ENCODE data around the gene CLSTN2. TPM values are rescaled to one million over a fixed set of nuclear protein-coding genes. Genes with fewer than 3 reads are reported as not detected.

CLSTN2 gene
- total RNA-seq, 4 donors from 2014 or later = 13.4 to 21.3 (median 19.4) TPM

DNA sequence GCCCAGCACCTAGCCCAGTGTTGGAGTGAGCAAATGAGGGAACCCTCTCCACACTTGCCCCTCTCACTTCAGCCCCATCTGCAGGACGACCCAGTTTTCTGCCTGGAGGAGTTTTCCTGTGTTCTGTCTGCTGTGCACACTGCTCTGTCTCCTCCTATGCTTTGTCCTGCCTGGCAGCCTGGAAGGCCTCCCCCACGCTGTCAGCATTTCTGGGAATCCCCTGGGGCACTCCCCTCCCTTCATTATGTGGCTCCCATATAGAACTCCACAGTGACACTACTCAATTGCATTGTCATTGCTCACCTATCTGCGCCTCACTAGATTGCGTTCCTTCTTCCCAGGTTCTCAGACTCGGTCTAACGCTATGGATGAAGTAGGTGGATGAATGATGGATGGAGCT, 13.9 kb downstream of the CLSTN2 start:
- peaks cover 0 to 10% (median 0%) of the 10 kb centered on the region in 4 donors for H3K9me3 ChIP-seq
- no peak for DNase-seq (ENCODE audit: low spot score in 2 of 2)
- H3K4me1 ChIP-seq = no peaks in the 10 kb centered on the region
- no peaks in the 10 kb centered on the region for H3K36me3 ChIP-seq
- no peaks in the 10 kb centered on the region for H3K27me3 ChIP-seq
- TF ChIP-seq POLR2A (IDR thresholded peaks at IDR 0.05) (no peak), EP300 (IDR thresholded peaks at IDR 0.05) (no peak)
- TF ChIP-seq, protein P1, sequence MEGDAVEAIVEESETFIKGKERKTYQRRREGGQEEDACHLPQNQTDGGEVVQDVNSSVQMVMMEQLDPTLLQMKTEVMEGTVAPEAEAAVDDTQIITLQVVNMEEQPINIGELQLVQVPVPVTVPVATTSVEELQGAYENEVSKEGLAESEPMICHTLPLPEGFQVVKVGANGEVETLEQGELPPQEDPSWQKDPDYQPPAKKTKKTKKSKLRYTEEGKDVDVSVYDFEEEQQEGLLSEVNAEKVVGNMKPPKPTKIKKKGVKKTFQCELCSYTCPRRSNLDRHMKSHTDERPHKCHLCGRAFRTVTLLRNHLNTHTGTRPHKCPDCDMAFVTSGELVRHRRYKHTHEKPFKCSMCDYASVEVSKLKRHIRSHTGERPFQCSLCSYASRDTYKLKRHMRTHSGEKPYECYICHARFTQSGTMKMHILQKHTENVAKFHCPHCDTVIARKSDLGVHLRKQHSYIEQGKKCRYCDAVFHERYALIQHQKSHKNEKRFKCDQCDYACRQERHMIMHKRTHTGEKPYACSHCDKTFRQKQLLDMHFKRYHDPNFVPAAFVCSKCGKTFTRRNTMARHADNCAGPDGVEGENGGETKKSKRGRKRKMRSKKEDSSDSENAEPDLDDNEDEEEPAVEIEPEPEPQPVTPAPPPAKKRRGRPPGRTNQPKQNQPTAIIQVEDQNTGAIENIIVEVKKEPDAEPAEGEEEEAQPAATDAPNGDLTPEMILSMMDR (IDR thresholded peaks at IDR 0.05) = no peak
- H3K27ac ChIP-seq = no peak overlapping the region
- H3K4me3 ChIP-seq = no peak overlapping the region
- WGBS, 2 donors = 80 to 91% methylated on average over 6 of the region's 6 CpGs

DNA sequence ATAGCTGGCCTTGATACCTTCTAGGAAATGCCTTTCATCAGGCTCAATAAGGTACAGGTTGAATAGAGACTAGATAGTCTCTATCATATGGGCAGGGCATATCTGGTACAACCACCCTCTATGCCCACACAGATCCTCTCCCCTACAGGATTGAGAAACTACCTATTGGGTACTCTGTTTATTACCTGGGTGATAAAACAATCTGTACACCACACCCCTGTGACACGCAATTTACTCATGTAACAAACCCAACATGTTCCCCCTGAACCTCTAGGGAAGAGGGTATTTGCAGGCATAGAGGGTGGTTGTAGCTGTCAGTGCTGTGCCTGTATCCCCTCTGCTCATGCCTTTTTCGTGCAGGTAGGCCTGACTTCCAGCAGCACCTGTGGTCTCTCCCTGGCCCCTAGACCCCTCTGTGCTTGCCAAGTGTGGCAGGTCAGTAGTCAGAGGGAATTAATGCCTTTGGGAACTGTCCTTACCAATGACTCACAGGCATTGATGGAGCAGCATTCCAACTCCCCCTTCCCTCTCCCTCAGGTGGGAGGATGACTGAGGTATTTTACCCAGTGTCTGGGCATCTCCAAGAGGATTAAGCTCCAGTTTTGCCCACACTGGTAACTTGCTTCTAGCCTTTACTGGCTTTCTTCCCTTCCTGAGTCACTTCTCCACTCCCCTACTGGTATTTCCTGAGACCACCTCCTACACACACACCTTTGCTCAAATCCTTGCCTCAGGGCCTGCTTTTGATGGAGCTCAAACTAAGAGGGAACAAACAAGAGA, 18.3 kb downstream of the CLSTN2 start:
- DNase-seq (ENCODE audit: low spot score in 2 of 2) = no peak
- Histone ChIP-seq H3K27ac (no peak overlapping the region), H3K36me3 (no peaks in the 10 kb centered on the region), H3K4me1 (no peaks in the 10 kb centered on the region), H3K9me3 (no peaks in the 10 kb centered on the region), H3K27me3 (no peaks in the 10 kb centered on the region), H3K4me3 (no peak overlapping the region)
- WGBS, 2 donors = 49 to 88% methylated on average over 2 of the region's 2 CpGs
- no peak for TF ChIP-seq EP300 (IDR thresholded peaks at IDR 0.05)

DNA sequence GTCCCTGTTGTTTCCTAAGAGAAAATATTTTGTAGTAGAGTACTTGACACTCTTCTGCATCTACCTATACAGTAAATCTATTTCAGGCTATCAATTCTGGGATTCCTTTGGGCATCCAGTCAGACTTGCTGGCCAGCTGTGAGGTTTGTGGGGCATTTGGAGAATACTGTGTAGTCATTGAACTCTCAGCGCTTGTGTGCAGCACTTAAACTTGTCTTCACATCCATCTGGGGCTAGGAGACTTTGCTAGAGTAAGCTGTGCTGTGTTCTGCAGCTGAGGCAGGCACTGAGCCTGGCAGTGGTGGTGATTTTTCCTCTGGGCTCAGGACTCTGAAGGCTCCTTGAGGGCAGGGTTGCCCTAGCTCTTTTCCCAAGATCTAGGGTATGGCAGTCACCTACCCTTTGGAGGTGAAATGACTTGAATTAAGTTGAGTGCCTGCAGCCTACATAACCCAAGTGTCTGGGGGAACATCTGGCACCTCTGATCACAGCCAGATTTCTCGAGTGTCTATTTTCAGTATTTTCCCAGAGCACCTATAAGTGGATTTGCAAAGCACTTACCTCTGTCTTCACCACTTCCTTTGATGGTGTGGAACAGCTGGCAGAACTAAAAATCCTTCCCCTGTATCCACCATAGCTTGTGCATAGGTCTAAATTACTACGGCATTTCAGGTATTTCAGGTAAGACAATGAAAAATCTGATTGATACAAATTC, 19.3 kb downstream of the CLSTN2 start:
- Histone ChIP-seq H3K27ac (no peak overlapping the region), H3K4me3 (no peak overlapping the region), H3K4me1 (no peaks in the 10 kb centered on the region), H3K9me3 (no peaks in the 10 kb centered on the region), H3K36me3 (no peaks in the 10 kb centered on the region), H3K27me3 (no peaks in the 10 kb centered on the region)
- no peak for DNase-seq (ENCODE audit: low spot score in 2 of 2)
- 78 to 90% methylated on average over 3 of the region's 3 CpGs for WGBS, 2 donors
- TF ChIP-seq POLR2A (IDR thresholded peaks at IDR 0.05) = no peak
- no peak for TF ChIP-seq EP300 (IDR thresholded peaks at IDR 0.05)
- TF ChIP-seq, protein P1 (IDR thresholded peaks at IDR 0.05) = no peak

DNA sequence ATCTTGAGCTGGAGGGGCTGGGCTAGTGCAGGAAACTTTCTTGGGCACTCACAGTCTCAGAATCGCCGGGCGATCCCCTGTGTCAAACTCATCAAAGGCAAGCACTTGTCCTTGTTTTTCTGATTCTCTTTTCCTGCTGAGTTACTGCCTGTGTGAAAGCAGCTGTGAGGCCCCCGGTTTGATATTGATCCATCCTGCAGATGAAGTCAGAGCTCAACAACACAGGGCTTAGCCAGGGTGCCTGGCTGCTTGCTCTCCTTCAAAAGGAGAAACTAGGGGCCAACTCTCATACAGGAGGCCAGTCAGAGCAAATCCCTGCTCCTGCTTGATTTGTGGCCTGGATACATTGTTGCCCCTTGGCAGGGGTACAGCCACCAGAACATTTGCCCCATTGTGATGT, 22.9 kb downstream of the CLSTN2 start:
- Histone ChIP-seq H3K36me3 (no peaks in the 10 kb centered on the region), H3K4me3 (no peak overlapping the region), H3K9me3 (no peaks in the 10 kb centered on the region), H3K27me3 (no peaks in the 10 kb centered on the region), H3K4me1 (no peaks in the 10 kb centered on the region), H3K27ac (no peak overlapping the region)
- no peak for DNase-seq (ENCODE audit: low spot score in 2 of 2)
- TF ChIP-seq, protein P1 (IDR thresholded peaks at IDR 0.05) = no peak
- no peak for TF ChIP-seq EP300 (IDR thresholded peaks at IDR 0.05)
- TF ChIP-seq POLR2A (IDR thresholded peaks at IDR 0.05) = no peak
- WGBS, 2 donors = 76 to 80% methylated on average over 4 of the region's 4 CpGs

DNA sequence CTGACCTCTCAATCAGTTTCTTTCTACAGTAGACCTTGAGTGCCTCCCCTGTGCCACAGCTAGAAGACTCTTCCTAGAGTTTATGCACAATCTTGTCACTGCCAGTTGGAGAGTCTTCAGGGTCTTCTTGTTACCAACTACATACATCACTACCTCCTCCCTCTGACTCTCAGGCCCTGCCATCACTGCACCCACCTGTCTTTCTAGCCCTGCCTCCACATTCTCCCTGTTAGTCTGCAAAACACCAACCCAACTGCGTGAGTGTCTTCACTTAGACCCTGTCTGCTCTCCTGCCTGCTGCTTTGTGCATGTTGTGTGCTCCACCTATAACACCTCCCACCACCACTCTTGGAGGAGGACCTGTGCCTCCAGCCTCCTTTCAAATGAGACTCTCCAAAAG, 34.4 kb downstream of the CLSTN2 start:
- 90 to 91% methylated on average over 1 of the region's 1 CpG for WGBS, 2 donors
- Histone ChIP-seq H3K27ac (no peak overlapping the region), H3K4me3 (no peak overlapping the region), H3K36me3 (no peaks in the 10 kb centered on the region), H3K27me3 (no peaks in the 10 kb centered on the region), H3K4me1 (no peaks in the 10 kb centered on the region), H3K9me3 (no peaks in the 10 kb centered on the region)
- TF ChIP-seq, protein P1 (IDR thresholded peaks at IDR 0.05) = no peak
- TF ChIP-seq EP300 (IDR thresholded peaks at IDR 0.05) (no peak), POLR2A (IDR thresholded peaks at IDR 0.05) (no peak)
- no peak for DNase-seq (ENCODE audit: low spot score in 2 of 2)

Measured in tibial nerve (tissue), 4 donors.